ENCODE results near the gene TMOD4. TPM values are rescaled to one million over a fixed set of nuclear protein-coding genes. Genes with fewer than 3 reads are reported as not detected.

TMOD4 gene
- total and polyA plus RNA-seq, 2 of the 13 experiments (the other 11 are each of a cell fraction or from before 2014, with no cell fraction given) = 0.66 TPM; not detected in 1

DNA sequence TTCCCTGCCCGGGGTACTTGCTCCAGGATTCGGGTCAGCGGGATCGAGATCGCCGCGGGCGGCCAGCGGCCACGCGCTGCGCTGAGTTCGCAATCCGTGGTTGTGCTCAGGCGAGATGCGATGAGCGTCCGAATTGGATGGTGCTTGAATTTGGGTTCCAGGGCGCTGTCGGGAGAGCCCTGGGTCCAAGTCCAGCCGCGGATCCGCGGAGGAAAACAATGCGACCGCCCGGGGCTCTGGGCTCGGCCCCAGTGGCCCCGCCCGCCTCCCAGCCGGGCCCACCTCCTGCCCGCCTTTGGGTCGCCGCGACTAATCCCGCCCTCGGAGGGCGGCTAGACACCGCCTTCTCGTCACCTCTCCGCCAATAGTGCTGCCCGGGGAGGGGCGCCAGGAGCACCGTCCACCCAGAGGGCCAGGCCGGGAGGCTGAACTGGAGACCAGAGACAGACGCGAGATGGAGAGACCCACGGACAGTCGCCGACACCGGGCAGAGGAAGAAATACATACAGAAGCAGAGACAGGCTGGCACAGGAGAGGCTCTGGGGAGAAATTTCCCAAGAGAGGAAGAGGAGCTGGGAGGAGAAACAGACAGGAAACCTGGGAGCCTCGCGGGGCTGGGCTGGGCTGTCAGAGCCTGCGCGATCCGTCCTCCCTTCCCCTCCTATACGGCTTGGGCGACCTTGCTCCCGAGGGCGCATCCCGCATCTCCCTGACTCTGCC, 29.2 kb downstream of the TMOD4 start, which contains the start of gene SEMA6C (continued):
- TF ChIP-seq, protein P1, sequence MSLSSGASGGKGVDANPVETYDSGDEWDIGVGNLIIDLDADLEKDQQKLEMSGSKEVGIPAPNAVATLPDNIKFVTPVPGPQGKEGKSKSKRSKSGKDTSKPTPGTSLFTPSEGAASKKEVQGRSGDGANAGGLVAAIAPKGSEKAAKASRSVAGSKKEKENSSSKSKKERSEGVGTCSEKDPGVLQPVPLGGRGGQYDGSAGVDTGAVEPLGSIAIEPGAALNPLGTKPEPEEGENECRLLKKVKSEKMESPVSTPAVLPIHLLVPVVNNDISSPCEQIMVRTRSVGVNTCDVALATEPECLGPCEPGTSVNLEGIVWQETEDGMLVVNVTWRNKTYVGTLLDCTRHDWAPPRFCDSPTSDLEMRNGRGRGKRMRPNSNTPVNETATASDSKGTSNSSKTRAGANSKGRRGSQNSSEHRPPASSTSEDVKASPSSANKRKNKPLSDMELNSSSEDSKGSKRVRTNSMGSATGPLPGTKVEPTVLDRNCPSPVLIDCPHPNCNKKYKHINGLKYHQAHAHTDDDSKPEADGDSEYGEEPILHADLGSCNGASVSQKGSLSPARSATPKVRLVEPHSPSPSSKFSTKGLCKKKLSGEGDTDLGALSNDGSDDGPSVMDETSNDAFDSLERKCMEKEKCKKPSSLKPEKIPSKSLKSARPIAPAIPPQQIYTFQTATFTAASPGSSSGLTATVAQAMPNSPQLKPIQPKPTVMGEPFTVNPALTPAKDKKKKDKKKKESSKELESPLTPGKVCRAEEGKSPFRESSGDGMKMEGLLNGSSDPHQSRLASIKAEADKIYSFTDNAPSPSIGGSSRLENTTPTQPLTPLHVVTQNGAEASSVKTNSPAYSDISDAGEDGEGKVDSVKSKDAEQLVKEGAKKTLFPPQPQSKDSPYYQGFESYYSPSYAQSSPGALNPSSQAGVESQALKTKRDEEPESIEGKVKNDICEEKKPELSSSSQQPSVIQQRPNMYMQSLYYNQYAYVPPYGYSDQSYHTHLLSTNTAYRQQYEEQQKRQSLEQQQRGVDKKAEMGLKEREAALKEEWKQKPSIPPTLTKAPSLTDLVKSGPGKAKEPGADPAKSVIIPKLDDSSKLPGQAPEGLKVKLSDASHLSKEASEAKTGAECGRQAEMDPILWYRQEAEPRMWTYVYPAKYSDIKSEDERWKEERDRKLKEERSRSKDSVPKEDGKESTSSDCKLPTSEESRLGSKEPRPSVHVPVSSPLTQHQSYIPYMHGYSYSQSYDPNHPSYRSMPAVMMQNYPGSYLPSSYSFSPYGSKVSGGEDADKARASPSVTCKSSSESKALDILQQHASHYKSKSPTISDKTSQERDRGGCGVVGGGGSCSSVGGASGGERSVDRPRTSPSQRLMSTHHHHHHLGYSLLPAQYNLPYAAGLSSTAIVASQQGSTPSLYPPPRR (CRISPR knock-in tag; IDR thresholded peaks at IDR 0.05; ENCODE audit: borderline replicate concordance) = no peak
- no peak; the same call in 1 of the 2 replicates for TF ChIP-seq HMG20A (CRISPR knock-in tag; IDR thresholded peaks at IDR 0.05; ENCODE audit: borderline replicate concordance)
- no peak for TF ChIP-seq ZNF530 (CRISPR knock-in tag; IDR thresholded peaks at IDR 0.05; ENCODE audit: low read depth)
- no peak for TF ChIP-seq SNRNP70 (IDR thresholded peaks at IDR 0.05; ENCODE audit: low read depth, low read length)
- TF ChIP-seq, protein P2, sequence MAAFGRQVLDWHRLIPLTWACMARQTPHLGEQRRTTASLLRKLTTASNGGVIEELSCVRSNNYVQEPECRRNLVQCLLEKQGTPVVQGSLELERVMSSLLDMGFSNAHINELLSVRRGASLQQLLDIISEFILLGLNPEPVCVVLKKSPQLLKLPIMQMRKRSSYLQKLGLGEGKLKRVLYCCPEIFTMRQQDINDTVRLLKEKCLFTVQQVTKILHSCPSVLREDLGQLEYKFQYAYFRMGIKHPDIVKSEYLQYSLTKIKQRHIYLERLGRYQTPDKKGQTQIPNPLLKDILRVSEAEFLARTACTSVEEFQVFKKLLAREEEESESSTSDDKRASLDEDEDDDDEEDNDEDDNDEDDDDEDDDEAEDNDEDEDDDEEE (CRISPR knock-in tag; IDR thresholded peaks at IDR 0.05) = no peak
- no peak for TF ChIP-seq SIN3A (IDR thresholded peaks at IDR 0.05; ENCODE audit: borderline replicate concordance, low read depth, low read length)
- no peak; the same call in 1 of the 2 replicates for TF ChIP-seq HNRNPUL1 (IDR thresholded peaks at IDR 0.05; ENCODE audit: low read depth, low read length)
- TF ChIP-seq HOXA9 (CRISPR knock-in tag; IDR thresholded peaks at IDR 0.05; ENCODE audit: borderline replicate concordance) = no peak
- TF ChIP-seq, protein P3, sequence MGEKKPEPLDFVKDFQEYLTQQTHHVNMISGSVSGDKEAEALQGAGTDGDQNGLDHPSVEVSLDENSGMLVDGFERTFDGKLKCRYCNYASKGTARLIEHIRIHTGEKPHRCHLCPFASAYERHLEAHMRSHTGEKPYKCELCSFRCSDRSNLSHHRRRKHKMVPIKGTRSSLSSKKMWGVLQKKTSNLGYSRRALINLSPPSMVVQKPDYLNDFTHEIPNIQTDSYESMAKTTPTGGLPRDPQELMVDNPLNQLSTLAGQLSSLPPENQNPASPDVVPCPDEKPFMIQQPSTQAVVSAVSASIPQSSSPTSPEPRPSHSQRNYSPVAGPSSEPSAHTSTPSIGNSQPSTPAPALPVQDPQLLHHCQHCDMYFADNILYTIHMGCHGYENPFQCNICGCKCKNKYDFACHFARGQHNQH (CRISPR knock-in tag; IDR thresholded peaks at IDR 0.05) = peak; percentile 58; the same call in 1 of the 2 replicates
- TF ChIP-seq, protein P4, sequence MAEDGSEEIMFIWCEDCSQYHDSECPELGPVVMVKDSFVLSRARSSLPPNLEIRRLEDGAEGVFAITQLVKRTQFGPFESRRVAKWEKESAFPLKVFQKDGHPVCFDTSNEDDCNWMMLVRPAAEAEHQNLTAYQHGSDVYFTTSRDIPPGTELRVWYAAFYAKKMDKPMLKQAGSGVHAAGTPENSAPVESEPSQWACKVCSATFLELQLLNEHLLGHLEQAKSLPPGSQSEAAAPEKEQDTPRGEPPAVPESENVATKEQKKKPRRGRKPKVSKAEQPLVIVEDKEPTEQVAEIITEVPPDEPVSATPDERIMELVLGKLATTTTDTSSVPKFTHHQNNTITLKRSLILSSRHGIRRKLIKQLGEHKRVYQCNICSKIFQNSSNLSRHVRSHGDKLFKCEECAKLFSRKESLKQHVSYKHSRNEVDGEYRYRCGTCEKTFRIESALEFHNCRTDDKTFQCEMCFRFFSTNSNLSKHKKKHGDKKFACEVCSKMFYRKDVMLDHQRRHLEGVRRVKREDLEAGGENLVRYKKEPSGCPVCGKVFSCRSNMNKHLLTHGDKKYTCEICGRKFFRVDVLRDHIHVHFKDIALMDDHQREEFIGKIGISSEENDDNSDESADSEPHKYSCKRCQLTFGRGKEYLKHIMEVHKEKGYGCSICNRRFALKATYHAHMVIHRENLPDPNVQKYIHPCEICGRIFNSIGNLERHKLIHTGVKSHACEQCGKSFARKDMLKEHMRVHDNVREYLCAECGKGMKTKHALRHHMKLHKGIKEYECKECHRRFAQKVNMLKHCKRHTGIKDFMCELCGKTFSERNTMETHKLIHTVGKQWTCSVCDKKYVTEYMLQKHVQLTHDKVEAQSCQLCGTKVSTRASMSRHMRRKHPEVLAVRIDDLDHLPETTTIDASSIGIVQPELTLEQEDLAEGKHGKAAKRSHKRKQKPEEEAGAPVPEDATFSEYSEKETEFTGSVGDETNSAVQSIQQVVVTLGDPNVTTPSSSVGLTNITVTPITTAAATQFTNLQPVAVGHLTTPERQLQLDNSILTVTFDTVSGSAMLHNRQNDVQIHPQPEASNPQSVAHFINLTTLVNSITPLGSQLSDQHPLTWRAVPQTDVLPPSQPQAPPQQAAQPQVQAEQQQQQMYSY (CRISPR knock-in tag; IDR thresholded peaks at IDR 0.05) = no peak
- TF ChIP-seq ZNF766 (CRISPR knock-in tag; IDR thresholded peaks at IDR 0.05; ENCODE audit: borderline replicate concordance) = peak; percentile 38; the same call in 1 of the 2 replicates
- TF ChIP-seq, protein P5, sequence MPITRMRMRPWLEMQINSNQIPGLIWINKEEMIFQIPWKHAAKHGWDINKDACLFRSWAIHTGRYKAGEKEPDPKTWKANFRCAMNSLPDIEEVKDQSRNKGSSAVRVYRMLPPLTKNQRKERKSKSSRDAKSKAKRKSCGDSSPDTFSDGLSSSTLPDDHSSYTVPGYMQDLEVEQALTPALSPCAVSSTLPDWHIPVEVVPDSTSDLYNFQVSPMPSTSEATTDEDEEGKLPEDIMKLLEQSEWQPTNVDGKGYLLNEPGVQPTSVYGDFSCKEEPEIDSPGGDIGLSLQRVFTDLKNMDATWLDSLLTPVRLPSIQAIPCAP (CRISPR knock-in tag; IDR thresholded peaks at IDR 0.05; ENCODE audit: low read depth) = no peak
- TF ChIP-seq TAF1 (CRISPR knock-in tag; IDR thresholded peaks at IDR 0.05) = peak; percentile 81
- TF ChIP-seq ZMAT3 (CRISPR knock-in tag; conservative IDR thresholded peaks at IDR 0.05) = 0 out of 2 replicates have a peak, but pooled peaks have one; percentile 47
- TF ChIP-seq KDM5A (IDR thresholded peaks at IDR 0.05; ENCODE audit: borderline replicate concordance, low read length) = no peak

Data from HepG2 (cell line).